GM19455 (cell line): ENCODE data around the gene SLC25A25.
"Not testable (repeated sequence)": the region's sequence is repeated elsewhere in the genome, so short reads cannot be mapped to it uniquely, and the experiment has no call there.

ENCODE experiments used
- ATAC-seq: cut with Tn5 transposase; IDR thresholded peaks from one replicate; pipeline ENCODE4 v1.9.1; 2021; ENCODE audit not compliant: unreplicated experiment

SLC25A25 gene

GRCh38 chr9:128123451-128124080 lies 55.5 kb downstream of the SLC25A25 start:
- no peak for ATAC-seq

GRCh38 chr9:128124451-128124850 lies 56.4 kb downstream of the SLC25A25 start:
- no peak for ATAC-seq

GRCh38 chr9:128124873-128125579 lies 57.0 kb downstream of the SLC25A25 start:
- no peak for ATAC-seq

- ATAC-seq = no peak
Observed at GRCh38 chr9:128125580-128126354, 57.7 kb downstream of the SLC25A25 start.

GRCh38 chr9:128127568-128127989 lies 59.5 kb downstream of the SLC25A25 start, which contains the start of gene PTGES2:
TSS of gene PTGES2 (minus strand) at chr9:128127729. CDS start at chr9:128127717, 12 bp downstream.
- peak; percentile 53 for ATAC-seq

- ATAC-seq = peak; percentile 68
Observed at GRCh38 chr9:128127990-128128835, 60.2 kb downstream of the SLC25A25 start.

GRCh38 chr9:128128836-128129590 lies 61.0 kb downstream of the SLC25A25 start:
- no peak for ATAC-seq

- not testable (repeated sequence) for ATAC-seq
Observed at GRCh38 chr9:128129976-128130590, 62.1 kb downstream of the SLC25A25 start.

GRCh38 chr9:128130651-128131050 lies 62.6 kb downstream of the SLC25A25 start:
- ATAC-seq = not testable (repeated sequence)

- not testable (repeated sequence) for ATAC-seq
Observed at GRCh38 chr9:128131346-128131745, 63.3 kb downstream of the SLC25A25 start.

- not testable (repeated sequence) for ATAC-seq
Observed at GRCh38 chr9:128132139-128132538, 64.1 kb downstream of the SLC25A25 start.

GRCh38 chr9:128135561-128135960 lies 67.5 kb downstream of the SLC25A25 start:
- ATAC-seq = not testable (repeated sequence)

- no peak for ATAC-seq
Observed at GRCh38 chr9:128136816-128137793, 69.1 kb downstream of the SLC25A25 start.

- no peak for ATAC-seq
Observed at GRCh38 chr9:128138001-128138400, 70.0 kb downstream of the SLC25A25 start.

- no peak for ATAC-seq
Observed at GRCh38 chr9:128139621-128140020, 71.6 kb downstream of the SLC25A25 start.

GRCh38 chr9:128141604-128142003 lies 73.6 kb downstream of the SLC25A25 start:
- ATAC-seq = no peak

GRCh38 chr9:128142061-128142460 lies 74.0 kb downstream of the SLC25A25 start:
- no peak for ATAC-seq

GRCh38 chr9:128142596-128142995 lies 74.6 kb downstream of the SLC25A25 start:
- ATAC-seq = no peak
